Skeletal muscle satellite cell (primary cell): ENCODE results near the gene TM7SF2.
A peak's percentile ranks its signal among the peaks of the same experiment; 100 is the strongest.

Source experiments
- H3K27me3 ChIP-seq: 2 replicates; pipeline ENCODE4 v1.7.0; 2013; ENCODE audit warnings: low read length; ENCODE audit not compliant: control insufficient read depth, insufficient read depth
- H3K36me3 ChIP-seq: 2 replicates; pipeline ENCODE4 v1.7.0; 2013; ENCODE audit warnings: mild to moderate bottlenecking, control low read depth, low read length; ENCODE audit not compliant: insufficient read depth
- H3K4me1 ChIP-seq: 2 replicates; pipeline ENCODE4 v1.7.0; 2013; ENCODE audit warnings: low read length; ENCODE audit not compliant: control insufficient read depth, insufficient read depth
- H3K4me2 ChIP-seq: 2 replicates; pipeline ENCODE4 v1.7.0; 2013; ENCODE audit warnings: mild to moderate bottlenecking, low read length
- H3K4me3 ChIP-seq: 2 replicates; pipeline ENCODE4 v1.7.0; 2013; ENCODE audit warnings: low read length
- H3K9ac ChIP-seq: 2 replicates; pipeline ENCODE4 v1.7.0; 2013; ENCODE audit warnings: mild to moderate bottlenecking, low read depth, low read length, moderate library complexity
- H3K9me3 ChIP-seq: replicated peaks from 2 replicates; pipeline ENCODE4 v1.7.0; 2013; ENCODE audit warnings: mild to moderate bottlenecking, control low read depth, low read length

Gene TM7SF2

DNA sequence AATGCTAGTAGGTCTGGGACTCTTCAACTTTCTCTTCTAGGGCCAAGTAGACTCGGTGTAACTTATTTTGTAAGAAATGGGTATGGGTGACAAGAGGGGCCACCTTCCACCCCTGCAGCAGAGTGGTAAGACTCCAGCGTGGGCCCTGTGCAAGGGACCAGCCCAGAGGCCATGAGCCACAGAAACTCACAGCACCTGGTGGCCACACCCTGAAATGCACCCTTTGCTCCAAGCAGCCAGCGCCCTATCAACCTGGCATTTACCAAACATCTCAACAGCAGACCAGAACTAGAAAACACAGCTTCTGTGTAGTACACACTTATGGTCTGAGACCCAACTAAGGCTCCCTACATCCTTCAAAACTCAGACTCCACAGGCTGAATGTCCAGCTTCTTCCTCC is 33.5 kb upstream of the TM7SF2 start:
- H3K27me3 ChIP-seq, result no peaks in the 10 kb centered on the region
- no peak overlapping the region for H3K4me3 ChIP-seq
- no peak overlapping the region for H3K4me2 ChIP-seq
- H3K36me3 ChIP-seq, result peaks cover 10% of the 10 kb centered on the region
- no peaks in the 10 kb centered on the region for H3K9me3 ChIP-seq
- H3K4me1 ChIP-seq, result peaks cover 7% of the 10 kb centered on the region
- no peak overlapping the region for H3K9ac ChIP-seq

DNA sequence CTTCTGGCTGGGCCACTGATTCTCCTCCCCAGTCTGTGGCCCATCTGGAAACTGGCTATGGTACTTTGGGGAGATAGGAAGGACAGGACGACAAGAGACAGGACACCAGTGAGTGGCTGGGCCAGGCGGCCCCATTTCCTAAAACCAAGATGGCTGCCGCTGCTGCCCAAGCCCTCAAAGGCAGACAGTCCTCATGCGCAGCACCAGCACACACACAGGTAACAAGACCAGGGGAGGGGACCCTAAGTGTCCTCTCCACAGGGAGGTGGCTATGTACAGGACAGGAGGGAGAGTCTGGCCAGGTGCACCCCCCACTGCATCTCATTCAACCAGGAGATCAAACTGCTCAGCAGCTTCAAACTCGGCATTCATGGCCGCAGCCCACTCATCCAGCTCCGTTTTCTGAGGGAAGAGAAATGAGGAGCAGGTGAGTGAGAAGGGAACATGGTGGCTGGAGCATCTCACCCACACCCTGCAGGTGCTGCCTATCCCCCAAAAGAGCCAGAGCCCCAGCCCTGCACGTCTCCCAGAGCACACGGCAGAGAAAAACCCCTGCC is 32.8 kb upstream of the TM7SF2 start:
- Histone ChIP-seq H3K36me3 (peaks cover 10% of the 10 kb centered on the region), H3K9ac (no peak overlapping the region), H3K4me2 (no peak overlapping the region), H3K4me3 (no peak overlapping the region), H3K4me1 (peaks cover 10% of the 10 kb centered on the region), H3K27me3 (no peaks in the 10 kb centered on the region), H3K9me3 (no peaks in the 10 kb centered on the region)

DNA sequence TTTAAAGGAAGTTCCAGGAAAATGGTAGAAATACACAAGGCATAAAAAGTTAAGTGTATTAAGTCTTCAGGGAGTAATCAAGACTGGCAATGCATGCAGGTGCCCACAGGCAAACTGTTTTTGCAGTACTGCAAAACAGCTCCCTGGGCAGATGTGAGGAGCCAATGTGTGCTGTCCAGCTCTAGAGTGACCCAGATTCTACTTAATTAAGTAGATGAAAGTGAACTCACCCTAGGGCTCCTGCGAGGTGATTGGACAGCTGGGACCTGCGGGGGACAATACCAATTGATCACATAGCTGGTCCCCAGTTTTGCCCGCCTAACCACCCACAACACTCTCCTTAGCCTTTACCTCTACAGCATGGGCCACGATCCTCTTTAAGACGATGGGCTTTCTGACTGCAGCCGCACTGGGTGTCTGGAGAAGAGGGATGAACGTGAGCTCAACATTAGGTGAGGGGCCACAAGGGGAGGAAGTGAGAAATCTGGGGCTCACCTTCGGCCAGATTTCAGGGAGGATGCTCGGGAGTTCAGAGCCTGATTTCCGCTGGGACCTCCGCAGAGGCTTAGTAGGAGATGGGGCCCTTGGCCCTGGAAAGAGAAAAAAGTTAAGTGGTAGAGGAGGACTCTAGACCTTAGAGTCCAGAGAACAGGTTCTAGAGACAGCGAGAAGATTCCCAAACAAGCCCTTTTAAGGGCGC is 28.4 kb upstream of the TM7SF2 start:
- H3K4me2 ChIP-seq, result peak overlapping the region; percentile 91
- H3K9ac ChIP-seq, result peak overlapping the region; percentile 87
- H3K27me3 ChIP-seq, result no peaks in the 10 kb centered on the region
- H3K4me3 ChIP-seq, result peak overlapping the region; percentile 79
- peaks cover 42% of the 10 kb centered on the region for H3K36me3 ChIP-seq
- no peaks in the 10 kb centered on the region for H3K9me3 ChIP-seq
- H3K4me1 ChIP-seq, result peaks cover 21% of the 10 kb centered on the region

DNA sequence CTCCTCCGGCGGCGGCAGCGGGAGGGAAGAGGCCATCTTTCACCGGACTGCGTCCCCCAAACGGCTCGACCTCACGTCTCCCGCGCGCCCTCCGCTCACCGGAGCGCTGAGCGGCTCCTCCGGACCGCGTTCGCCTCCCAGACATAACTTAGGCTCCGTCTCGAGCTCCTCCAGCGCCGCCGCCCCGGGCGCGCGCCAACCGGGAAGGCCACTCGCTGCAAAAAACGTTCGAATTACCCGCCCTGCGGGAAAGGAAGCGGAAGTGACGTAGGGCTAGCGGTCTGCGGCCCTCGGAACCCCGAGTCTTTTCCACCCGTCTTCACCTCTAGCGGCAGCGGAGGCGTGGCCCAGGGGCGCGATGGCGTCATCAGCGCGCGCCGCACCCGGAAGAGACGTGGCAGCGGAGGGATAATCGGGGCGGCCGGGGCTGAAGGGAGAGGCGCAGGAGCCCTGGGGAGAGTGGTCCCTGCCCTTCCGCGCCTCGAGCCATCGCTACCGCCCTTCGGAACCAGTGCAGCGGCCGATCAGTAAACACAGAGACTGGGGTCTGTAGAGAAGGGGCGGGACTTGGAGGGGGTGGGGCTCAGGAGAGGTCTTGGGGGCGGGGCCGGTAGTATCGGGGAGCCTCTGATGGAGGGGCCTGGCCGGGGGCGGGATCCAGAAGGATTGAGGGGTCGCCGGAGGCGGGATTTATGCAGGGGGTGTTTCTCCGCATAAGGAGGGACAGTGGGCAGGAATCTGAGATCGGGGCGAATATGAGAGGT is 27.7 kb upstream of the TM7SF2 start, which contains the start of the genes CDCA5 and ZFPL1:
Gene CDCA5 (minus strand): TSS at position 207 of the 764 bp plus-strand sequence. CDS start 62 bp downstream, at position 145.
Gene ZFPL1 (plus strand): TSS at position 389 of the 764 bp plus-strand sequence. CDS start 477 bp downstream, outside the sequence.
- Histone ChIP-seq H3K9ac (peak within 1 kb of the TSS; percentile 87), H3K4me3 (peak within 1 kb of the TSS; percentile 79), H3K9me3 (no peaks in the 10 kb centered on the region), H3K4me2 (peak within 1 kb of the TSS; percentile 91), H3K36me3 (peaks cover 43% of the 10 kb centered on the region), H3K27me3 (no peaks in the 10 kb centered on the region), H3K4me1 (peaks cover 21% of the 10 kb centered on the region)

GRCh38 chr11:65084598-65085375 is 26.9 kb upstream of the TM7SF2 start:
- H3K4me1 ChIP-seq, result peaks cover 21% of the 10 kb centered on the region
- no peaks in the 10 kb centered on the region for H3K27me3 ChIP-seq
- peak overlapping the region; percentile 85 for H3K4me2 ChIP-seq
- H3K9me3 ChIP-seq, result no peaks in the 10 kb centered on the region
- H3K36me3 ChIP-seq, result peaks cover 47% of the 10 kb centered on the region
- H3K9ac ChIP-seq, result peak overlapping the region; percentile 87
- peak overlapping the region; percentile 79 for H3K4me3 ChIP-seq

DNA sequence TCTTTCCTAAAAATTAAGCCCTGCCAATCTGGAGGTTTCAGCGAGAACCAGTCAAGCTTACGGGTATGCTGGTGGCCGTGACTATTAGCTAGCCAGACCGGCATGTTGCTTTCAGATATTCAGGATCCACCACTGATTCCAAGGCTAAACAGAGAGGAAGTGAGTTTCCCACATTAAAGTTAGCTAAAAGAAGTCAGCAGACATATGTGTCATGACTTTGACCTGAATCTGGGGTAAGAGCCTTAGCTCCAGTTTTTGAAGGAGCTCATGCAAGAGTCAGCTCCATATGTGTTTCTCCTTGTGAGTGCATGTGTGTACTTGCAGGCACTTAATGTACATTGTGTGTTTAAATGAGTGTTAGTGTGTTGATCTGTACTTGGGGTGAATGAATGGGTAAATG is 26.2 kb upstream of the TM7SF2 start:
- H3K36me3 ChIP-seq, result peaks cover 48% of the 10 kb centered on the region
- peak overlapping the region; percentile 79 for H3K4me3 ChIP-seq

GRCh38 chr11:65086809-65087208 is 24.9 kb upstream of the TM7SF2 start:
- H3K36me3 ChIP-seq, result peaks cover 48% of the 10 kb centered on the region
- H3K4me1 ChIP-seq, result peaks cover 21% of the 10 kb centered on the region

More for the DNA sequence above, 26.2 kb upstream of the TM7SF2 start:
- H3K4me1 ChIP-seq, result peaks cover 21% of the 10 kb centered on the region
- no peaks in the 10 kb centered on the region for H3K9me3 ChIP-seq
- H3K9ac ChIP-seq, result peak overlapping the region; percentile 87
- no peaks in the 10 kb centered on the region for H3K27me3 ChIP-seq
- peak overlapping the region; percentile 85 for H3K4me2 ChIP-seq

DNA sequence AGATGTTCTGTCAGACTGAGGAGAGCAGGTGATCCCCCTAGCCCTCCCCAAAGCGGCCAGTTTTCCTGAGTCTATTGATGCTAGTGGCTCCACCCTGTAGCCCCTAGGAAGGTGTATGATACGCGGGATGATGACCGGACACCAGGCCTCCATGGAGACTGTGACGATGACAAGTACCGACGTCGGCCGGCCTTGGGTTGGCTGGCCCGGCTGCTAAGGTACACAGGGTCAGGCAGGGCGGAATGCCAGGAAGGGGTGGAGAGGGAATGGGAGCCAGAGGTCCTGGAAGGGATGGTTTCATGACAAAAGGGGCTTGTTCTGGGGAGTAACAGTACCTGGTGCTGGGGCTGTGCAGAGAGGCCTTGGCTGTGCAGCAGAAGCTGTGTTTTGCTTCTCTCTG is 24.5 kb upstream of the TM7SF2 start:
- Histone ChIP-seq H3K4me1 (peaks cover 21% of the 10 kb centered on the region), H3K4me2 (no peak overlapping the region), H3K9me3 (no peaks in the 10 kb centered on the region), H3K36me3 (peaks cover 48% of the 10 kb centered on the region), H3K4me3 (no peak overlapping the region), H3K27me3 (no peaks in the 10 kb centered on the region), H3K9ac (no peak overlapping the region)

More at GRCh38 chr11:65086809-65087208, 24.9 kb upstream of the TM7SF2 start:
- H3K9me3 ChIP-seq, result no peaks in the 10 kb centered on the region
- H3K4me3 ChIP-seq, result no peak overlapping the region
- H3K9ac ChIP-seq, result no peak overlapping the region
- H3K4me2 ChIP-seq, result no peak overlapping the region
- H3K27me3 ChIP-seq, result no peaks in the 10 kb centered on the region

DNA sequence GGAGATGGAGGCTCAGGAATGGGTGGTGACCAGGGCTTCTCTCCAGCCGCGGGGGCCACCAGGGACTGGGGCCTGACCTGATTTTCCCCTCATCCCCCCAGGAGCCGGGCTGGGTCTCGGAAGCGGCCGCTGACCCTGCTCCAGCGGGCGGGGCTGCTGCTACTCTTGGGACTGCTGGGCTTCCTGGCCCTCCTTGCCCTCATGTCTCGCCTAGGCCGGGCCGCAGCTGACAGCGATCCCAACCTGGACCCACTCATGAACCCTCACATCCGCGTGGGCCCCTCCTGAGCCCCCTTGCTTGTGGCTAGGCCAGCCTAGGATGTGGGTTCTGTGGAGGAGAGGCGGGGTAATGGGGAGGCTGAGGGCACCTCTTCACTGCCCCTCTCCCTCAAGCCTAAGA is 23.8 kb upstream of the TM7SF2 start:
- H3K36me3 ChIP-seq, result peaks cover 48% of the 10 kb centered on the region
- no peak overlapping the region for H3K4me3 ChIP-seq
- no peak overlapping the region for H3K4me2 ChIP-seq
- H3K27me3 ChIP-seq, result no peaks in the 10 kb centered on the region
- H3K9ac ChIP-seq, result no peak overlapping the region
- H3K4me1 ChIP-seq, result peaks cover 17% of the 10 kb centered on the region
- H3K9me3 ChIP-seq, result no peaks in the 10 kb centered on the region

GRCh38 chr11:65089621-65090020 is 22.1 kb upstream of the TM7SF2 start:
- H3K36me3 ChIP-seq, result peaks cover 48% of the 10 kb centered on the region
- peaks cover 11% of the 10 kb centered on the region for H3K4me1 ChIP-seq
- no peaks in the 10 kb centered on the region for H3K9me3 ChIP-seq
- H3K27me3 ChIP-seq, result no peaks in the 10 kb centered on the region
- H3K9ac ChIP-seq, result no peak overlapping the region
- no peak overlapping the region for H3K4me3 ChIP-seq
- H3K4me2 ChIP-seq, result no peak overlapping the region

DNA sequence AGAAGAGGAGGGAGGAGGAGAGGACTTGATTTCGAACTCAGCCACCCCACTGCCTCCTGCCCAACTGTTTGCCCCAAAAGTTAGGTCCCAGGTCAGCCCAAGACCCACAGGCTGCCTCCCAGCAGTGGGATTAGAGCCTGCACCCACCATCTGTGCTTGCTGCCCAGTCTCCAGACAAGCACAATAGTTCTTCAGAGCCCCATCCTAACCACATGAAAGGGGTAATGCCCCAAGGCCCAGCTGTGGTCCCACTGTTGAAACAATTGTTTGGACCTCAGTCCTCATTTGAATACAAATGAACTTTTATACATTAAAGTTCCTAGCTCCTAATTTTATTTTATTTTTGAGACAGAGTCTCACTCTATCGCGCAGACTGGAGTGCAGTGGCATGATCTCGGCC is 21.0 kb upstream of the TM7SF2 start:
- Histone ChIP-seq H3K36me3 (peaks cover 41% of the 10 kb centered on the region), H3K4me3 (no peak overlapping the region), H3K4me1 (peaks cover 4% of the 10 kb centered on the region), H3K27me3 (no peaks in the 10 kb centered on the region), H3K4me2 (no peak overlapping the region), H3K9me3 (no peaks in the 10 kb centered on the region), H3K9ac (no peak overlapping the region)
